Lung (tissue), 12 donors: ENCODE data around the gene RINL. TPM values are rescaled to one million over a fixed set of nuclear protein-coding genes. Genes with fewer than 3 reads are reported as not detected.

Experiments used
- ATAC-seq: fragments of 200-7000 bp; cut with Tn5 transposase; one replicate; pipeline ENCODE4 v1.9.1; 2020; ENCODE audit warnings: moderate number of reproducible peaks; ENCODE audit not compliant: insufficient read depth, low FRiP score
- DNase-seq, 3 donors: peaks; one replicate each; pipeline ENCODE4 v3.0.0-alpha.2; 2013 to 2017
- H3K27ac ChIP-seq, 2 donors: one replicate each; pipeline ENCODE4 v1.5.1; 2013; ENCODE audit warnings: mild to moderate bottlenecking in 2 of 2, moderate library complexity in 2 of 2, control low read depth in 1 of 2, inconsistent platforms in 1 of 2, low read depth in 1 of 2, low read length in 1 of 2
- H3K27me3 ChIP-seq, 3 donors: one replicate each; pipeline ENCODE4 v1.5.1; 2013; ENCODE audit warnings: low read length in 2 of 3; ENCODE audit not compliant: control insufficient read depth in 3 of 3, insufficient read depth in 3 of 3
- H3K36me3 ChIP-seq, 4 donors: one replicate each; pipeline ENCODE4 v1.5.1; 2013; ENCODE audit warnings: low read length in 4 of 4, mild to moderate bottlenecking in 1 of 4, moderate library complexity in 1 of 4; ENCODE audit not compliant: control insufficient read depth in 4 of 4, insufficient read depth in 4 of 4
- H3K4me1 ChIP-seq, 5 donors: one replicate each; pipeline ENCODE4 v1.5.1; 2013; ENCODE audit warnings: low read length in 5 of 5, mild to moderate bottlenecking in 2 of 5, moderate library complexity in 1 of 5; ENCODE audit not compliant: control insufficient read depth in 5 of 5, insufficient read depth in 5 of 5
- H3K4me3 ChIP-seq: one replicate; pipeline ENCODE4 v1.5.1; 2013; ENCODE audit warnings: mild to moderate bottlenecking, control low read depth, moderate library complexity
- H3K9ac ChIP-seq, 2 donors: one replicate each; pipeline ENCODE4 v1.5.1; 2013; ENCODE audit warnings: low read length in 2 of 2, control low read depth in 1 of 2; ENCODE audit not compliant: insufficient read depth in 1 of 2
- H3K9me3 ChIP-seq, 4 donors: one replicate each; pipeline ENCODE4 v1.5.1; 2013; ENCODE audit warnings: low read length in 3 of 4, mild to moderate bottlenecking in 1 of 4, moderate library complexity in 1 of 4; ENCODE audit not compliant: control insufficient read depth in 4 of 4, insufficient read depth in 3 of 4
- WGBS, 2 donors: extraction: QIAGEN DNeasy Blood & Tissue Kit; methylation state at CpG; one replicate each; pipeline ENCODE4 v1.1.7; 2013; 5-methylcytosine and 5-hydroxymethylcytosine counted together
- polyA plus RNA-seq, 2 donors: library from polyadenylated mRNA; stranded (reverse); fragments of 200-250 nt; gene quantifications; one replicate each; pipeline ENCODE4 v1.2.1, GENCODE V29; 2013
- total RNA-seq, 2 donors: library from RNA; depleted of rRNA in 1 of 2; stranded (reverse); fragments of >200 nt in 1 of 2; gene quantifications; one replicate each; pipeline ENCODE4 v1.2.1, GENCODE V29; 2014 to 2021
- TF ChIP-seq, protein P1 (sequence below): IDR thresholded peaks from 2 replicates; pipeline ENCODE4 v1.5.1; 2012; ENCODE audit warnings: mild to moderate bottlenecking; ENCODE audit errors: control extremely low read depth, extremely low read depth
- donor health status: control.
- donor health status: control.
- donor health status: Bipolar disorder and iron deficiency.
- donor health status: healthy.
- donor health status: DM: yes; HTN: yes; CAD: no.

Gene RINL
- total and polyA plus RNA-seq, 4 donors = 7.0 to 24.0 (median 15.4) TPM

GRCh38 chr19:38899447-38900201, 21.5 kb upstream of the RINL start, which contains the start of the genes NFKBIB and SIRT2:
Gene NFKBIB (plus strand): TSS chr19:38899969. CDS start chr19:38900033, 64 bp downstream.
Gene SIRT2 (minus strand): TSS chr19:38899618. CDS start chr19:38899521, 97 bp downstream.
- peak; percentile 97 for ATAC-seq
- peak within 1 kb of the TSS; percentile 93 for H3K4me3 ChIP-seq
- 0% methylated on average over 61 to 64 of the region's 64 CpGs for WGBS, 2 donors
- DNase-seq = peak; percentile 100
- TF ChIP-seq, protein P1, sequence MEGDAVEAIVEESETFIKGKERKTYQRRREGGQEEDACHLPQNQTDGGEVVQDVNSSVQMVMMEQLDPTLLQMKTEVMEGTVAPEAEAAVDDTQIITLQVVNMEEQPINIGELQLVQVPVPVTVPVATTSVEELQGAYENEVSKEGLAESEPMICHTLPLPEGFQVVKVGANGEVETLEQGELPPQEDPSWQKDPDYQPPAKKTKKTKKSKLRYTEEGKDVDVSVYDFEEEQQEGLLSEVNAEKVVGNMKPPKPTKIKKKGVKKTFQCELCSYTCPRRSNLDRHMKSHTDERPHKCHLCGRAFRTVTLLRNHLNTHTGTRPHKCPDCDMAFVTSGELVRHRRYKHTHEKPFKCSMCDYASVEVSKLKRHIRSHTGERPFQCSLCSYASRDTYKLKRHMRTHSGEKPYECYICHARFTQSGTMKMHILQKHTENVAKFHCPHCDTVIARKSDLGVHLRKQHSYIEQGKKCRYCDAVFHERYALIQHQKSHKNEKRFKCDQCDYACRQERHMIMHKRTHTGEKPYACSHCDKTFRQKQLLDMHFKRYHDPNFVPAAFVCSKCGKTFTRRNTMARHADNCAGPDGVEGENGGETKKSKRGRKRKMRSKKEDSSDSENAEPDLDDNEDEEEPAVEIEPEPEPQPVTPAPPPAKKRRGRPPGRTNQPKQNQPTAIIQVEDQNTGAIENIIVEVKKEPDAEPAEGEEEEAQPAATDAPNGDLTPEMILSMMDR = no peak
- peaks cover 0 to 18% (median 9%) of the 10 kb centered on the region in 5 donors for H3K4me1 ChIP-seq
- peaks cover 0 to 2% (median 0%) of the 10 kb centered on the region in 4 donors for H3K9me3 ChIP-seq
- H3K9ac ChIP-seq = peak within 1 kb of the TSS; percentile 84 to 97
- peaks cover 0 to 5% (median 0%) of the 10 kb centered on the region in 4 donors for H3K36me3 ChIP-seq
- H3K27me3 ChIP-seq = no peaks in the 10 kb centered on the region
- H3K27ac ChIP-seq = peak within 1 kb of the TSS; percentile 95 to 97

GRCh38 chr19:38898788-38899446, 20.8 kb upstream of the RINL start:
- no peak for ATAC-seq
- Histone ChIP-seq H3K36me3 (peaks cover 0 to 5% (median 0%) of the 10 kb centered on the region in 4 donors), H3K4me1 (peaks cover 0 to 18% (median 9%) of the 10 kb centered on the region in 5 donors), H3K27me3 (no peaks in the 10 kb centered on the region), H3K9ac (peak overlapping the region; percentile 84 to 94), H3K4me3 (peak overlapping the region; percentile 57), H3K27ac (peak overlapping the region; percentile 62 to 77), H3K9me3 (peaks cover 0 to 2% (median 0%) of the 10 kb centered on the region in 4 donors)
- TF ChIP-seq, protein P1 = no peak
- WGBS, 2 donors = 7 to 9% methylated on average over 25 of the region's 25 CpGs
- peak in 1 of 3 donors; percentile 51 for DNase-seq

GRCh38 chr19:38894968-38895367, 16.9 kb upstream of the RINL start:
- Histone ChIP-seq H3K4me1 (peaks cover 0 to 16% (median 9%) of the 10 kb centered on the region in 5 donors), H3K9me3 (no peaks in the 10 kb centered on the region), H3K27me3 (no peaks in the 10 kb centered on the region), H3K4me3 (no peak overlapping the region), H3K9ac (no peak overlapping the region), H3K27ac (peak overlapping the region in 1 of 2 donors; percentile 17), H3K36me3 (peaks cover 0 to 18% (median 7%) of the 10 kb centered on the region in 4 donors)
- DNase-seq (no peak), ATAC-seq (no peak)
- TF ChIP-seq, protein P1 = no peak
- 50 to 51% methylated on average over 9 of the region's 9 CpGs for WGBS, 2 donors
